Subcutaneous adipose tissue (tissue), 4 donors: ENCODE measurements around the gene HDLBP. TPM values are rescaled to one million over a fixed set of nuclear protein-coding genes. Genes with fewer than 3 reads are reported as not detected.

Experiments
- total RNA-seq, 4 donors: library from RNA; depleted of rRNA; stranded (reverse); fragments of >200 nt; gene quantifications; one replicate each; pipeline ENCODE4 v1.1.0, GENCODE V29; 2016
- TF ChIP-seq, protein P1 (sequence below): fragments of 450-650 bp; IDR thresholded peaks from one replicate; pipeline ENCODE4 v1.5.1; 2016; ENCODE audit warnings: low read depth, mild to moderate bottlenecking, control low read depth, antibody characterized with exemption, moderate library complexity

Gene HDLBP
- total RNA-seq, 4 donors from 2014 or later = 306 to 581 (median 503) TPM

DNA sequence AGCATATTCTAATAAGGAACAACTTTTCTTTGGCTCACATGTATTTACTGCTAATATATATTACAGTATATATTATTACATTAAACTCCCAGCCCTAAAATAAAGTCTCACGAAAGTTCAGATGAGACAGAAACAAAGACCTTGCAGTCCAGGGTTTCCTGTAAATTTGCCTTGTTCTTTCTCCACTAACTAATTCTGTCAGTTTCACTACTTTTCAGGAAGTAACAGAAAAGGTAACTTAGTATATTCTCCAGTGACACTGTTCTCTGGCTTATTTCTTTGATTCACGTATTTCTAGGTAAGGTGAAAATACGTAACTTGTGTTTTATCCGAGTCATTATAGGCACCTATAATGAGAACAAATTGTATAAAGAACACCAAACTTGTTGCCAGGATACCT, 35.2 kb downstream of the HDLBP start:
- TF ChIP-seq, protein P1, sequence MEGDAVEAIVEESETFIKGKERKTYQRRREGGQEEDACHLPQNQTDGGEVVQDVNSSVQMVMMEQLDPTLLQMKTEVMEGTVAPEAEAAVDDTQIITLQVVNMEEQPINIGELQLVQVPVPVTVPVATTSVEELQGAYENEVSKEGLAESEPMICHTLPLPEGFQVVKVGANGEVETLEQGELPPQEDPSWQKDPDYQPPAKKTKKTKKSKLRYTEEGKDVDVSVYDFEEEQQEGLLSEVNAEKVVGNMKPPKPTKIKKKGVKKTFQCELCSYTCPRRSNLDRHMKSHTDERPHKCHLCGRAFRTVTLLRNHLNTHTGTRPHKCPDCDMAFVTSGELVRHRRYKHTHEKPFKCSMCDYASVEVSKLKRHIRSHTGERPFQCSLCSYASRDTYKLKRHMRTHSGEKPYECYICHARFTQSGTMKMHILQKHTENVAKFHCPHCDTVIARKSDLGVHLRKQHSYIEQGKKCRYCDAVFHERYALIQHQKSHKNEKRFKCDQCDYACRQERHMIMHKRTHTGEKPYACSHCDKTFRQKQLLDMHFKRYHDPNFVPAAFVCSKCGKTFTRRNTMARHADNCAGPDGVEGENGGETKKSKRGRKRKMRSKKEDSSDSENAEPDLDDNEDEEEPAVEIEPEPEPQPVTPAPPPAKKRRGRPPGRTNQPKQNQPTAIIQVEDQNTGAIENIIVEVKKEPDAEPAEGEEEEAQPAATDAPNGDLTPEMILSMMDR = no peak

DNA sequence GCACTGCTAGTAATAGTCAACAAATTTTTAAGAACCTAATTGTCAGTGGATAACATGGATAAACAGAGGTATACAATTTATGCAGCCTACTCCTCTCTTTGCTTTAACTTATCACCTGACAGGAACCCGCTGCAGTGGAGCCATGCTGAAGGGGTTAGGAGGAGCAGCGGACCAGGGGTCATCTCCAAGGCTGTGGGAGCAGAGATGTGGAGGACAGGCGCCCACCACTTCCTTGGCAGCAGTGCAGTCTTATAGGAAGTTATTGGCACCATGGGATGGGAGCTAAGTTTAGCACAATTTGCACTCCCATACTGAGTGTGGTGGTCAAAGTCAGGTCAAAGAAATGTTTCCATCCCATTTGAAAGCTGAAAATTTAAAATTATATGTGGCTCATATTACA, 35.6 kb downstream of the HDLBP start:
- TF ChIP-seq, protein P1 = no peak

DNA sequence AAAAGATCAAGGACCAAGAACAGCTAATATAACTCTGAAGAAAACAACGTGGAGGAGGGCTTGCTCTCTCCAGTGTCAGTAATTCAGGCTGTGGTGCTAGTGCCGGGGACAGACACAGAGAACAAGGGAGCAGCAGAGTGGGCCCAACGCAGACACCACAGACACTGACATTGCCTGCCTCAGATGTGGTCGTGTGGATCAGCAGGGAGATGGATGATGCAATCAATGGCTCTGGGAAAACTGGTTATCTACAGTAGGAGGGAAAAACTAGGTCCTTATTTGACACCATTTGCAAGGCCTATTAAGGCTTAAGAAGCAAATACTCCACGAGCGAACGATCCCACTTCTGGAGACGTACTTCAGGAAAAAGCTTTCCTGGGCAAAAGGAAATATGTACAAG, 36.1 kb downstream of the HDLBP start:
- TF ChIP-seq, protein P1 = no peak

DNA sequence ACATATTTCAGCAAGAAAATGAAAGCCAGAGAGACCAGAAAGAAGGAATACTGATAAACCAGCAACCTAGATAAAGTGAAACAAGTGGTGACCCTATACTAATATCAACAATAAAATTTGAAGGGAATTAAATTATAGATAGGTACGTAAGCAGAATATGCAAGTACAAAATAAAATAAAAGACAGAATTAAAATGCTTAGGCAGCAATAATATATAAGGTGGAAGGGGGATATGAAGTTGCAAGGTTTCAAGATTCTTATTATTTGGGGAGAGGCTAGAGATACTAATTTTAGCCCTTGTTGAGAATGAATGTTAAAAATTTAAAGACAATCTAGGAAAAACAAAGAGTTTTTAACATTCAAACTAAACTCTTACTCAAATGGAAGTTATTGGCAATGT, 39.6 kb downstream of the HDLBP start:
- TF ChIP-seq, protein P1 = no peak

DNA sequence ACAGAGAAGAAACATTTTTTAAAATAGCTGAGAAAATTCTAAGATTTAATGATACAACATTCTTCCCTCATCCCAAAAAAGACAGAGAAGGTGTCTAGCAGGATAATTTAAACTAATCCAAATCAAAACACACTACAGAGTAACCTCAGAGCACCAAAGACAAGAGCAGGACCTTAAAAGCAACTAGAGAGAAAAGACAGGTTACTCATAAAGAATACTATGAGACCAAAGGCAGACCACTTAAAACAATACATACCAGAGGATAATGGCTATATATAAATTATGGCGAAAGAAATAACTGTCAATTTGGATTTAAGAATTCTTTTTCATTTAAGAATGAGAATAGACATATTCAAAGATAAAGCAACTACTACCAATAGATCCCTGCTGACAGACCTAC, 40.0 kb downstream of the HDLBP start:
- TF ChIP-seq, protein P1 = no peak

DNA sequence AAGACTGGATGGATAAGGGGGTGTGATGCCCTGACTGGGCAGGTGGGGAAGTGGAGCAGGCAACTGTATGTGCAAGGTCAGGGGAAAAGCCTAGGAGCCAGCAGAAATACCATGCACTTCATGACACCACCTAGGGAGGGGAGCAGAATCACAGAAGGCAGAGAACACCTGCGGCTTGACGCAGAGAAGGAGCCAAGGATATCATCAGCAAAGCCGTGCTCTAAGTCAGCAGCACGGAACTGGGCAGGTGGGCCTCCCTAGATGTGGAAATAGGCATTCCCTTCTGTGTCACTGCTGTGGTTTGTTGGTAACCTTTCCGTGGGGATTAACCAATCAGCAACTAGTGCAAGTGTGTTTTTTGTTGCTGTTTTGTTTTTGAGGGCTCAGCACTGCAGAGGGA, 41.3 kb downstream of the HDLBP start:
- TF ChIP-seq, protein P1 = no peak

DNA sequence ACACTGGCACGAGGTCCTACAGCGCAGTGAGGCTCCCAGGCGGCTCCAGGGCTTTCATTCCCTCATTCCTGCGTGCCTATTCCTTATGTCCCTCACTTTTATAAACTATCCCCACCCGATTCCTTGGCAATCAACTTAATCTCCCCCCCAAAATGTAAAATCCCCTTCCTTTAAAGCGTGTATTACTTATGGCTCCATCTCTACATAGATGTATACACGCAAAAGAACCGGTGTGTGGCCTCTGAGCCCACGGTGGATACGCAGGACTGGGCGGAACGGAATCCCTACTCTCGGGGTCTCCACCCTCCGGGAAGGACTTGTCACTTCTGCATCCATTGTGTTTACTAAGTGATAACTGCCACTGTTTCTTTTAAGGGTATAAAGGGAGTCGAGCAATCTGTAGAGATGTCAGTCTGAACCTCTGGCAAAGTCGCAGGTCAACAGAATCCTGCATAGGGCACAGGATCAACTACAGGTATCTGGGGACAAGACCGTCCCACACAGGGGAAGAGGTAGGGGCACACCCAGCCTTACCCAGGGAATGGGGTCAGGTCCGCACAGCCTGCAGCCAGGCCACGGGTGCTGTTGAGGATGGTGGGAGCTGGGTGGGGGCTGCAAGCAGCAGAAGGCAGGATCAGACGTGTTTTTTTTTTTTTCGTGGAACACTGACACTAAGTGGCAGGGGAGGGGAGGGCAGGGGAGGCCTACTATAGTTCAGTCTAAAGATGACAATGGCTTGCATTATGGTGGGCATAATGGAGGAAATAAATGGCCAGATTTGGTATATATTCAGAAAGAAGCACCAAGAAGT, 42.1 kb downstream of the HDLBP start:
- TF ChIP-seq, protein P1 = no peak
